H1 (cell line): ENCODE data around the gene BBS2. TPM values are rescaled to one million over a fixed set of nuclear protein-coding genes. Genes with fewer than 3 reads are reported as not detected.

Experiments used
- CTCF ChIA-PET: fragments of 300-600 bp; sonication (Branson Sonifier 250); formaldehyde crosslinking; loops from one replicate; lab custom pipeline; 2021; ENCODE audit not compliant: partially characterized antibody; lab: Charles Lee
- POLR2A ChIA-PET: fragments of 300-600 bp; sonication (Branson Sonifier 250); formaldehyde crosslinking; loops from one replicate; lab custom pipeline; 2021; ENCODE audit warnings: inconsistent platforms; ENCODE audit not compliant: partially characterized antibody; lab: Charles Lee
- DNase-seq, 2 experiments: peaks; one replicate each; pipeline versions ENCODE4 v3.0.0 to v3.0.0-alpha.2; 2010 to 2022; ENCODE audit warnings: low spot score in 2 of 2, low read depth in 1 of 2, mixed read lengths in 1 of 2
- FAIRE-seq: peaks from 2 replicates; lab custom pipeline; 2011; peaks lifted over from hg19 to GRCh38; lab: Jason Lieb, UNC
- H2AFZ ChIP-seq: 2 replicates; pipeline ENCODE4 v1.8.1; 2012; ENCODE audit warnings: low read length, inconsistent platforms
- H2AK5ac ChIP-seq: 2 replicates; pipeline ENCODE4 v1.6.1; 2013; ENCODE audit warnings: low read depth, low read length
- H2BK120ac ChIP-seq: replicated peaks from 2 replicates; pipeline ENCODE3; 2013; ENCODE audit warnings: low read depth, low read length, inconsistent platforms
- H2BK12ac ChIP-seq: 2 replicates; pipeline ENCODE4 v1.6.1; 2013; ENCODE audit warnings: low read depth, low read length
- H2BK15ac ChIP-seq: 2 replicates; pipeline ENCODE4 v1.6.1; 2013; ENCODE audit warnings: low read length
- H2BK20ac ChIP-seq: 2 replicates; pipeline ENCODE4 v1.6.1; 2013; ENCODE audit warnings: low read length
- H2BK5ac ChIP-seq: 2 replicates; pipeline ENCODE4 v1.6.1; 2013; ENCODE audit warnings: low read depth, low read length
- H3K14ac ChIP-seq: 2 replicates; pipeline ENCODE4 v1.6.1; 2013; ENCODE audit warnings: inconsistent platforms; ENCODE audit not compliant: insufficient read length
- H3K18ac ChIP-seq: 2 replicates; pipeline ENCODE4 v1.6.1; 2013; ENCODE audit warnings: low read length; ENCODE audit errors: extremely low read depth
- H3K23ac ChIP-seq: 2 replicates; pipeline ENCODE4 v1.6.1; 2013; ENCODE audit warnings: inconsistent platforms; ENCODE audit not compliant: insufficient read length
- H3K23me2 ChIP-seq: 2 replicates; pipeline ENCODE4 v1.6.1; 2013; ENCODE audit warnings: low read depth, low read length
- H3K27ac ChIP-seq: 2 replicates; pipeline ENCODE4 v1.6.1; 2011; ENCODE audit warnings: low read depth, low read length, inconsistent platforms
- H3K27me3 ChIP-seq, 4 experiments: replicated peaks in 1 of 4; 1 replicate in 1 of 4; 2 replicates in 3 of 4; pipeline versions ENCODE4 v1.6.1 to v1.8.1; 2011 to 2013; ENCODE audit warnings: low read length in 3 of 4, mild to moderate bottlenecking in 3 of 4, inconsistent platforms in 2 of 4, mixed read lengths in 2 of 4, moderate library complexity in 1 of 4; ENCODE audit not compliant: control insufficient read depth in 3 of 4, insufficient read depth in 3 of 4; ENCODE audit errors: extremely low read depth in 1 of 4
- H3K36me3 ChIP-seq, 4 experiments: 2 replicates each; pipeline versions ENCODE4 v1.6.1 to v1.8.1; 2011 to 2013; ENCODE audit warnings: mild to moderate bottlenecking in 4 of 4, low read length in 3 of 4, moderate library complexity in 2 of 4, control low read depth in 1 of 4, inconsistent platforms in 1 of 4; ENCODE audit not compliant: insufficient read depth in 4 of 4, control insufficient read depth in 2 of 4
- H3K4ac ChIP-seq: replicated peaks from 2 replicates; pipeline ENCODE3; 2013; ENCODE audit warnings: low read length, low read depth, mixed read lengths, inconsistent platforms; ENCODE audit not compliant: insufficient read length
- H3K4me1 ChIP-seq, 4 experiments: replicated peaks in 1 of 4; 1 replicate in 1 of 4; 2 replicates in 3 of 4; pipeline versions ENCODE4 v1.6.1 to v1.8.1; 2011 to 2013; ENCODE audit warnings: low read length in 3 of 4, inconsistent platforms in 2 of 4, mixed read lengths in 1 of 4; ENCODE audit not compliant: insufficient read depth in 4 of 4, control insufficient read depth in 3 of 4
- H3K4me2 ChIP-seq, 2 experiments: 2 replicates each; pipeline versions ENCODE4 v1.6.1 to v1.8.1; 2011 to 2013; ENCODE audit warnings: low read depth in 2 of 2, low read length in 2 of 2, control low read depth in 1 of 2, inconsistent platforms in 1 of 2, mild to moderate bottlenecking in 1 of 2; ENCODE audit not compliant: insufficient read depth in 1 of 2
- H3K4me3 ChIP-seq, 4 experiments: fragments of 200-600, 300-600 bp in 1 of 4; sonication (generic), shearing (Covaris generic), sonication (Bioruptor Twin) in 1 of 4; 2 replicates each; pipeline versions ENCODE4 v1.5.1 to v1.8.1; 2011 to 2016; ENCODE audit warnings: low read length in 4 of 4, low read depth in 3 of 4, control low read depth in 2 of 4, inconsistent platforms in 2 of 4, mild to moderate bottlenecking in 2 of 4, mixed read lengths in 1 of 4, moderate library complexity in 1 of 4; ENCODE audit not compliant: insufficient read depth in 2 of 4; ENCODE audit errors: extremely low read depth in 1 of 4
- H3K56ac ChIP-seq: replicated peaks from 2 replicates; pipeline ENCODE3; 2013; ENCODE audit warnings: low read depth, mild to moderate bottlenecking, mixed read lengths, low read length, inconsistent platforms; ENCODE audit not compliant: insufficient read length
- H3K79me1 ChIP-seq: 2 replicates; pipeline ENCODE4 v1.6.1; 2013; ENCODE audit warnings: low read depth, low read length, control low read depth
- H3K79me2 ChIP-seq, 2 experiments: 2 replicates each; pipeline versions ENCODE4 v1.6.1 to v1.8.1; 2012 to 2013; ENCODE audit warnings: low read length in 2 of 2, mild to moderate bottlenecking in 2 of 2, inconsistent platforms in 1 of 2; ENCODE audit not compliant: insufficient read depth in 2 of 2, control insufficient read depth in 1 of 2
- H3K9ac ChIP-seq, 4 experiments: replicated peaks in 1 of 4; 1 replicate in 1 of 4; 2 replicates in 3 of 4; pipeline versions ENCODE4 v1.6.1 to v1.8.1; 2011 to 2013; ENCODE audit warnings: low read depth in 3 of 4, low read length in 3 of 4, control low read depth in 2 of 4, mild to moderate bottlenecking in 2 of 4, moderate library complexity in 2 of 4, inconsistent platforms in 1 of 4; ENCODE audit errors: extremely low read depth in 1 of 4
- H3K9me3 ChIP-seq, 2 experiments: 2 replicates each; pipeline versions ENCODE4 v1.6.1 to v1.8.1; 2012 to 2013; ENCODE audit warnings: mild to moderate bottlenecking in 2 of 2, moderate library complexity in 2 of 2, control low read depth in 1 of 2, inconsistent platforms in 1 of 2, low read depth in 1 of 2, low read length in 1 of 2, mixed read lengths in 1 of 2; ENCODE audit not compliant: insufficient read depth in 2 of 2
- H4K20me1 ChIP-seq, 2 experiments: replicated peaks in 1 of 2; 2 replicates each; pipeline versions ENCODE3 to v1.8.1; 2011 to 2013; ENCODE audit warnings: inconsistent platforms in 2 of 2, low read length in 2 of 2, mild to moderate bottlenecking in 1 of 2; ENCODE audit not compliant: insufficient read depth in 2 of 2, control insufficient read depth in 1 of 2
- H4K5ac ChIP-seq: 2 replicates; pipeline ENCODE4 v1.6.1; 2013; ENCODE audit warnings: low read length, low read depth, mixed read lengths, inconsistent platforms; ENCODE audit not compliant: insufficient read length
- H4K8ac ChIP-seq: 2 replicates; pipeline ENCODE4 v1.8.0; 2013; ENCODE audit warnings: mild to moderate bottlenecking, moderate library complexity, low read length, inconsistent platforms; ENCODE audit not compliant: insufficient read depth; ENCODE audit errors: extremely low read depth
- H4K91ac ChIP-seq: replicated peaks from 2 replicates; pipeline ENCODE3; 2013; ENCODE audit warnings: low read length, mixed read lengths, inconsistent platforms; ENCODE audit not compliant: insufficient read length
- polyA plus RNA-seq, 7 experiments: library from polyadenylated mRNA; depleted of rRNA in 3 of 7; stranded (reverse) in 5 of 7; unstranded in 2 of 7; fragments of >200 nt in 5 of 7; fragments of 200-250 nt in 2 of 7; gene quantifications; 1 replicate in 5 of 7; 2 replicates in 1 of 7; 4 replicates in 1 of 7; pipeline versions ENCODE4 v1.2.1 to v1.2.3, GENCODE V29; 2011 to 2013; ENCODE audit warnings: missing spikeins in 2 of 7, mixed read lengths in 2 of 7
- total RNA-seq: library from RNA; stranded (reverse); fragmentation: NEBNext Ultra II Directional; extraction: Animal tissue kit (Norgen Biotek cat#: 25700); gene quantifications from 2 replicates; pipeline ENCODE4 v1.2.1, GENCODE V29; 2021
- TF ChIP-seq, protein P1 (sequence below): fragments of 300-600 bp; sonication (generic); IDR thresholded peaks from 2 replicates; pipeline ENCODE4 v1.7.1; 2012; ENCODE audit warnings: low read length, moderate library complexity, mild to moderate bottlenecking, inconsistent platforms; ENCODE audit not compliant: insufficient replicate concordance

BBS2 gene
- total and polyA plus RNA-seq, 2 of the 8 experiments (the other 6 are each of a cell fraction or from before 2014, with no cell fraction given): 12.3 to 15.1 TPM

DNA sequence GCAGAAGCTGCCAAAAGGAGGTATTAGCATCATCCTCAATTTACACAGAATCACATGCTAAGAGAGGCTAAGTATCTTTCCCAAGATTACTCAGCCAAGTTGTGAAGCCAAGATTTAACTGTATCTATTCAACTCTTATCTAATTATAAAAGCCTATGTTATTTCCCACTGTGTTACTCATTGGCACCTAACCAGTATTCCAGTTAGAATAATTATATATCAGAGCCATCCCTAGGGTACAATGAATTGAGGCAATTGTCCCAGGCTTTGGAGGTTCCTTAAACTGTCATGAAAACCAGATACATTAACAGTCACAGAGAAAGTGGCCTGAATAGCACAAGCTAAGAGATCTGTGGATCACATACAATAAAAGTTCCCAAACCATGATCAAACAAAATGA, 83.6 kb downstream of the BBS2 start:
- Histone ChIP-seq H4K91ac (no peak overlapping the region), H2BK20ac (no peak overlapping the region), H2AK5ac (no peak overlapping the region), H2BK12ac (no peak overlapping the region), H2BK5ac (no peak overlapping the region), H4K20me1 (no peaks in the 10 kb centered on the region), H3K4me2 (no peak overlapping the region), H3K23ac (no peak overlapping the region), H3K79me1 (no peaks in the 10 kb centered on the region), H3K23me2 (no peaks in the 10 kb centered on the region), H3K27ac (no peak overlapping the region), H3K56ac (no peak overlapping the region), H3K9ac (no peak overlapping the region), H4K5ac (no peak overlapping the region), H4K8ac (no peak overlapping the region), H2BK15ac (no peak overlapping the region), H3K14ac (no peak overlapping the region), H3K4me1 (no peaks in the 10 kb centered on the region), H3K36me3 (peaks cover 14 to 61% (median 44%) of the 10 kb centered on the region in 4 experiments; a peak in 7 of 8 replicates), H3K9me3 (no peaks in the 10 kb centered on the region), H3K4ac (no peak overlapping the region), H3K27me3 (no peaks in the 10 kb centered on the region), H2AFZ (no peak overlapping the region), H3K79me2 (peaks cover 0 to 4% of the 10 kb centered on the region in 2 experiments; a peak in 1 of 4 replicates), H3K4me3 (no peak overlapping the region), H3K18ac (no peak overlapping the region), H2BK120ac (no peak overlapping the region)
- POLR2A ChIA-PET: no interaction called here
- DNase-seq (no peak), FAIRE-seq (no peak)
- CTCF ChIA-PET: interaction anchor here (0.7 kb wide), 1 partner anchor 50 kb away, joined by 4 read pairs; no protein-coding TSS in a partner anchor
- TF ChIP-seq, protein P1, sequence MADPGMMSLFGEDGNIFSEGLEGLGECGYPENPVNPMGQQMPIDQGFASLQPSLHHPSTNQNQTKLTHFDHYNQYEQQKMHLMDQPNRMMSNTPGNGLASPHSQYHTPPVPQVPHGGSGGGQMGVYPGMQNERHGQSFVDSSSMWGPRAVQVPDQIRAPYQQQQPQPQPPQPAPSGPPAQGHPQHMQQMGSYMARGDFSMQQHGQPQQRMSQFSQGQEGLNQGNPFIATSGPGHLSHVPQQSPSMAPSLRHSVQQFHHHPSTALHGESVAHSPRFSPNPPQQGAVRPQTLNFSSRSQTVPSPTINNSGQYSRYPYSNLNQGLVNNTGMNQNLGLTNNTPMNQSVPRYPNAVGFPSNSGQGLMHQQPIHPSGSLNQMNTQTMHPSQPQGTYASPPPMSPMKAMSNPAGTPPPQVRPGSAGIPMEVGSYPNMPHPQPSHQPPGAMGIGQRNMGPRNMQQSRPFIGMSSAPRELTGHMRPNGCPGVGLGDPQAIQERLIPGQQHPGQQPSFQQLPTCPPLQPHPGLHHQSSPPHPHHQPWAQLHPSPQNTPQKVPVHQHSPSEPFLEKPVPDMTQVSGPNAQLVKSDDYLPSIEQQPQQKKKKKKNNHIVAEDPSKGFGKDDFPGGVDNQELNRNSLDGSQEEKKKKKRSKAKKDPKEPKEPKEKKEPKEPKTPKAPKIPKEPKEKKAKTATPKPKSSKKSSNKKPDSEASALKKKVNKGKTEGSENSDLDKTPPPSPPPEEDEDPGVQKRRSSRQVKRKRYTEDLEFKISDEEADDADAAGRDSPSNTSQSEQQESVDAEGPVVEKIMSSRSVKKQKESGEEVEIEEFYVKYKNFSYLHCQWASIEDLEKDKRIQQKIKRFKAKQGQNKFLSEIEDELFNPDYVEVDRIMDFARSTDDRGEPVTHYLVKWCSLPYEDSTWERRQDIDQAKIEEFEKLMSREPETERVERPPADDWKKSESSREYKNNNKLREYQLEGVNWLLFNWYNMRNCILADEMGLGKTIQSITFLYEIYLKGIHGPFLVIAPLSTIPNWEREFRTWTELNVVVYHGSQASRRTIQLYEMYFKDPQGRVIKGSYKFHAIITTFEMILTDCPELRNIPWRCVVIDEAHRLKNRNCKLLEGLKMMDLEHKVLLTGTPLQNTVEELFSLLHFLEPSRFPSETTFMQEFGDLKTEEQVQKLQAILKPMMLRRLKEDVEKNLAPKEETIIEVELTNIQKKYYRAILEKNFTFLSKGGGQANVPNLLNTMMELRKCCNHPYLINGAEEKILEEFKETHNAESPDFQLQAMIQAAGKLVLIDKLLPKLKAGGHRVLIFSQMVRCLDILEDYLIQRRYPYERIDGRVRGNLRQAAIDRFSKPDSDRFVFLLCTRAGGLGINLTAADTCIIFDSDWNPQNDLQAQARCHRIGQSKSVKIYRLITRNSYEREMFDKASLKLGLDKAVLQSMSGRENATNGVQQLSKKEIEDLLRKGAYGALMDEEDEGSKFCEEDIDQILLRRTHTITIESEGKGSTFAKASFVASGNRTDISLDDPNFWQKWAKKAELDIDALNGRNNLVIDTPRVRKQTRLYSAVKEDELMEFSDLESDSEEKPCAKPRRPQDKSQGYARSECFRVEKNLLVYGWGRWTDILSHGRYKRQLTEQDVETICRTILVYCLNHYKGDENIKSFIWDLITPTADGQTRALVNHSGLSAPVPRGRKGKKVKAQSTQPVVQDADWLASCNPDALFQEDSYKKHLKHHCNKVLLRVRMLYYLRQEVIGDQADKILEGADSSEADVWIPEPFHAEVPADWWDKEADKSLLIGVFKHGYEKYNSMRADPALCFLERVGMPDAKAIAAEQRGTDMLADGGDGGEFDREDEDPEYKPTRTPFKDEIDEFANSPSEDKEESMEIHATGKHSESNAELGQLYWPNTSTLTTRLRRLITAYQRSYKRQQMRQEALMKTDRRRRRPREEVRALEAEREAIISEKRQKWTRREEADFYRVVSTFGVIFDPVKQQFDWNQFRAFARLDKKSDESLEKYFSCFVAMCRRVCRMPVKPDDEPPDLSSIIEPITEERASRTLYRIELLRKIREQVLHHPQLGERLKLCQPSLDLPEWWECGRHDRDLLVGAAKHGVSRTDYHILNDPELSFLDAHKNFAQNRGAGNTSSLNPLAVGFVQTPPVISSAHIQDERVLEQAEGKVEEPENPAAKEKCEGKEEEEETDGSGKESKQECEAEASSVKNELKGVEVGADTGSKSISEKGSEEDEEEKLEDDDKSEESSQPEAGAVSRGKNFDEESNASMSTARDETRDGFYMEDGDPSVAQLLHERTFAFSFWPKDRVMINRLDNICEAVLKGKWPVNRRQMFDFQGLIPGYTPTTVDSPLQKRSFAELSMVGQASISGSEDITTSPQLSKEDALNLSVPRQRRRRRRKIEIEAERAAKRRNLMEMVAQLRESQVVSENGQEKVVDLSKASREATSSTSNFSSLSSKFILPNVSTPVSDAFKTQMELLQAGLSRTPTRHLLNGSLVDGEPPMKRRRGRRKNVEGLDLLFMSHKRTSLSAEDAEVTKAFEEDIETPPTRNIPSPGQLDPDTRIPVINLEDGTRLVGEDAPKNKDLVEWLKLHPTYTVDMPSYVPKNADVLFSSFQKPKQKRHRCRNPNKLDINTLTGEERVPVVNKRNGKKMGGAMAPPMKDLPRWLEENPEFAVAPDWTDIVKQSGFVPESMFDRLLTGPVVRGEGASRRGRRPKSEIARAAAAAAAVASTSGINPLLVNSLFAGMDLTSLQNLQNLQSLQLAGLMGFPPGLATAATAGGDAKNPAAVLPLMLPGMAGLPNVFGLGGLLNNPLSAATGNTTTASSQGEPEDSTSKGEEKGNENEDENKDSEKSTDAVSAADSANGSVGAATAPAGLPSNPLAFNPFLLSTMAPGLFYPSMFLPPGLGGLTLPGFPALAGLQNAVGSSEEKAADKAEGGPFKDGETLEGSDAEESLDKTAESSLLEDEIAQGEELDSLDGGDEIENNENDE: no peak
